Uterus (tissue), 4 donors: ENCODE results near the gene SPTB. TPM values are rescaled to one million over a fixed set of nuclear protein-coding genes. Genes with fewer than 3 reads are reported as not detected.

Experiments
- DNase-seq, 2 donors: peaks; one replicate each; pipeline ENCODE4 v3.0.0-alpha.2; 2019 to 2020
- H3K27ac ChIP-seq, 2 donors: fragments of 200-600 bp; sonication (generic); 1 replicate in 1 of 2; 2 replicates in 1 of 2; pipeline ENCODE4 v1.5.1; 2016 to 2018
- H3K27me3 ChIP-seq, 2 donors: fragments of 200-600 bp; sonication (generic); one replicate each; pipeline ENCODE4 v1.5.1; 2018 to 2019; ENCODE audit warnings: control low read depth in 1 of 2
- H3K36me3 ChIP-seq, 2 donors: fragments of 200-600 bp; sonication (generic); one replicate each; pipeline ENCODE4 v1.5.1; 2019; ENCODE audit warnings: control low read depth in 1 of 2
- H3K4me1 ChIP-seq, 2 donors: fragments of 200-600 bp; sonication (generic); one replicate each; pipeline ENCODE4 v1.5.1; 2018 to 2019; ENCODE audit warnings: control low read depth in 1 of 2
- H3K4me3 ChIP-seq, 2 donors: fragments of 200-600 bp; sonication (generic); 1 replicate in 1 of 2; 2 replicates in 1 of 2; pipeline ENCODE4 v1.5.1; 2018 to 2019; ENCODE audit warnings: mild to moderate bottlenecking in 1 of 2
- H3K9me3 ChIP-seq, 2 donors: fragments of 200-600 bp; sonication (generic); one replicate each; pipeline ENCODE4 v1.5.1; 2019; ENCODE audit warnings: control low read depth in 1 of 2
- CTCF ChIP-seq, 4 experiments: fragments of 200-600 bp in 2 of 4; fragments of 450-650 bp in 2 of 4; sonication (generic) in 2 of 4; IDR thresholded peaks; one replicate each; pipeline ENCODE4 v1.5.1; 2016 to 2019; ENCODE audit warnings: antibody characterized with exemption in 4 of 4, mild to moderate bottlenecking in 2 of 4, moderate library complexity in 1 of 4
- POLR2A ChIP-seq, 2 donors: fragments of 450-650 bp; IDR thresholded peaks; one replicate each; pipeline ENCODE4 v1.6.1; 2016; ENCODE audit warnings: antibody characterized with exemption in 2 of 2, mild to moderate bottlenecking in 1 of 2, moderate library complexity in 1 of 2
- intact Hi-C: fragments of 100-400 bp; cut with DNase I; formaldehyde crosslinking; loops from one replicate; pipeline ENCODE4 v1.15.1; 2023; ENCODE audit warnings: low total_unique reads
- total RNA-seq, 4 donors: library from RNA; depleted of rRNA in 3 of 4; stranded (reverse); fragments of >200 nt in 3 of 4; gene quantifications; one replicate each; pipeline versions ENCODE4 v1.1.0 to v1.2.4, GENCODE V29; 2014 to 2023
- donor health status: DM: yes; HTN: yes; CAD: no.

SPTB gene
- total RNA-seq, 4 donors from 2014 or later: 1.0 to 5.4 (median 4.6) TPM; not detected in 1

GRCh38 chr14:64784006-64784405 lies 95.7 kb downstream of the SPTB start:
- Histone ChIP-seq H3K4me3 (no peak overlapping the region), H3K9me3 (no peaks in the 10 kb centered on the region), H3K36me3 (no peaks in the 10 kb centered on the region), H3K27me3 (no peaks in the 10 kb centered on the region), H3K27ac (no peak overlapping the region), H3K4me1 (no peaks in the 10 kb centered on the region)
- no peak for TF ChIP-seq CTCF (IDR thresholded peaks at IDR 0.05)
- TF ChIP-seq POLR2A (IDR thresholded peaks at IDR 0.05): no peak
- no peak for DNase-seq
- intact Hi-C loops: no loop called here

- Histone ChIP-seq H3K4me1 (no peaks in the 10 kb centered on the region), H3K27ac (no peak overlapping the region), H3K9me3 (no peaks in the 10 kb centered on the region), H3K4me3 (no peak overlapping the region), H3K36me3 (no peaks in the 10 kb centered on the region), H3K27me3 (no peaks in the 10 kb centered on the region)
- intact Hi-C loops: no loop called here
- no peak for DNase-seq
- no peak for TF ChIP-seq CTCF (IDR thresholded peaks at IDR 0.05)
- no peak for TF ChIP-seq POLR2A (IDR thresholded peaks at IDR 0.05)
Observed at GRCh38 chr14:64782196-64782595, 97.5 kb downstream of the SPTB start.

GRCh38 chr14:64779472-64779871 lies 100.2 kb downstream of the SPTB start:
- Histone ChIP-seq H3K9me3 (no peaks in the 10 kb centered on the region), H3K4me3 (no peak overlapping the region), H3K4me1 (no peaks in the 10 kb centered on the region), H3K27ac (no peak overlapping the region), H3K36me3 (no peaks in the 10 kb centered on the region), H3K27me3 (no peaks in the 10 kb centered on the region)
- intact Hi-C loops: no loop called here
- TF ChIP-seq POLR2A (IDR thresholded peaks at IDR 0.05) (no peak), CTCF (IDR thresholded peaks at IDR 0.05) (no peak)
- no peak for DNase-seq

GRCh38 chr14:64778104-64778754 lies 101.5 kb downstream of the SPTB start:
- no peak overlapping the region for H3K4me3 ChIP-seq
- DNase-seq: no peak
- no peaks in the 10 kb centered on the region for H3K9me3 ChIP-seq
- H3K27me3 ChIP-seq: no peaks in the 10 kb centered on the region
- no peaks in the 10 kb centered on the region for H3K36me3 ChIP-seq
- H3K4me1 ChIP-seq: no peaks in the 10 kb centered on the region
- H3K27ac ChIP-seq: no peak overlapping the region
- TF ChIP-seq CTCF (IDR thresholded peaks at IDR 0.05): no peak
- no peak for TF ChIP-seq POLR2A (IDR thresholded peaks at IDR 0.05)
- intact Hi-C loops: no loop called here

- H3K27me3 ChIP-seq: no peaks in the 10 kb centered on the region
- no peak for DNase-seq
- intact Hi-C loops: no loop called here
- H3K4me3 ChIP-seq: no peak overlapping the region
- H3K36me3 ChIP-seq: no peaks in the 10 kb centered on the region
- no peaks in the 10 kb centered on the region for H3K4me1 ChIP-seq
- H3K27ac ChIP-seq: no peak overlapping the region
- H3K9me3 ChIP-seq: no peaks in the 10 kb centered on the region
- no peak for TF ChIP-seq CTCF (IDR thresholded peaks at IDR 0.05)
- TF ChIP-seq POLR2A (IDR thresholded peaks at IDR 0.05): no peak
Observed at GRCh38 chr14:64777461-64777860, 102.2 kb downstream of the SPTB start.
